Loucy (cell line): ENCODE results near the gene TOM1L2.

Experiments used
- EZH2phosphoT487 ChIP-seq: fragments of 200-600 bp; IDR thresholded peaks from 2 replicates; pipeline ENCODE4 v1.6.1; 2018; ENCODE audit warnings: antibody characterized with exemption, mild to moderate bottlenecking, moderate library complexity, borderline replicate concordance
- TF ChIP-seq, protein P1 (sequence below): fragments of 200-600 bp; sonication (generic); conservative IDR thresholded peaks from 2 replicates; pipeline ENCODE4 v1.5.1; 2014; ENCODE audit warnings: mild to moderate bottlenecking, antibody characterized with exemption, low read length

DNA sequence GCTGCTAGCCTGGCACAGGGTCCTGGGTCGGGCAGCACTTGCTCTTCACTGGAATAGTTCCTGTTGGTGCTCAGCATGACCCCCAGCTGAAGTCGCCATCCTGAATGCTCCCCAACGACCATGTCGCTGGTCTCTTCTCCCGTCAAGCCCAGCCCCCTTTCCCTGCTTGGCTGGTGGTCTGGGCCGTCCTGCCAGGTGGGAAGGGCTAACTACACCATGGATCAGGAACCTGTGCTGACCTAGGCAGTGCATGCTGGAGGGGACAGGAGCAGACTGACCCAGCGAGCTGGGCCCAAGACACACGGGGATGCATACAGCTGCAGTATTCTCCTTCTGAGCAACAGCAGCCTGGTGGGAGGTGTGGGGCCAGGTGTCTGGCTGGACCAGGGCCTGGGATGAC, 126.2 kb downstream of the TOM1L2 start:
- TF ChIP-seq, protein P1, sequence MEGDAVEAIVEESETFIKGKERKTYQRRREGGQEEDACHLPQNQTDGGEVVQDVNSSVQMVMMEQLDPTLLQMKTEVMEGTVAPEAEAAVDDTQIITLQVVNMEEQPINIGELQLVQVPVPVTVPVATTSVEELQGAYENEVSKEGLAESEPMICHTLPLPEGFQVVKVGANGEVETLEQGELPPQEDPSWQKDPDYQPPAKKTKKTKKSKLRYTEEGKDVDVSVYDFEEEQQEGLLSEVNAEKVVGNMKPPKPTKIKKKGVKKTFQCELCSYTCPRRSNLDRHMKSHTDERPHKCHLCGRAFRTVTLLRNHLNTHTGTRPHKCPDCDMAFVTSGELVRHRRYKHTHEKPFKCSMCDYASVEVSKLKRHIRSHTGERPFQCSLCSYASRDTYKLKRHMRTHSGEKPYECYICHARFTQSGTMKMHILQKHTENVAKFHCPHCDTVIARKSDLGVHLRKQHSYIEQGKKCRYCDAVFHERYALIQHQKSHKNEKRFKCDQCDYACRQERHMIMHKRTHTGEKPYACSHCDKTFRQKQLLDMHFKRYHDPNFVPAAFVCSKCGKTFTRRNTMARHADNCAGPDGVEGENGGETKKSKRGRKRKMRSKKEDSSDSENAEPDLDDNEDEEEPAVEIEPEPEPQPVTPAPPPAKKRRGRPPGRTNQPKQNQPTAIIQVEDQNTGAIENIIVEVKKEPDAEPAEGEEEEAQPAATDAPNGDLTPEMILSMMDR = no peak
- no peak for TF ChIP-seq EZH2phosphoT487
